AG04449 (cell line): ENCODE data around the gene GRAMD4.

Source experiments
- CTCF ChIA-PET: fragments of 350-600 bp; formaldehyde crosslinking; extraction: SDS; loops from one replicate; lab custom pipeline; 2021; ENCODE audit warnings: antibody characterized with exemption; lab: Yijun Ruan, JAX
- POLR2A ChIA-PET: fragments of 400-600, 350-600 bp; formaldehyde crosslinking; extraction: SDS; loops from one replicate; lab custom pipeline; 2020; ENCODE audit warnings: antibody characterized with exemption, inconsistent platforms; lab: Yijun Ruan, JAX
- DNase-seq: peaks from one replicate; pipeline ENCODE4 v3.0.0-alpha.2; 2010; ENCODE audit warnings: low read depth, low spot score
- H3K4me3 ChIP-seq: 2 replicates; pipeline ENCODE4 v1.5.1; 2011; ENCODE audit warnings: low read depth, mild to moderate bottlenecking, control low read depth, low read length
- TF ChIP-seq, protein P1 (sequence below): IDR thresholded peaks from one replicate; pipeline ENCODE4 v1.5.1; 2011; ENCODE audit warnings: mild to moderate bottlenecking, moderate library complexity, low read length, control low read depth, inconsistent platforms; ENCODE audit not compliant: insufficient read depth; ENCODE audit errors: missing control alignments

GRAMD4 gene

DNA sequence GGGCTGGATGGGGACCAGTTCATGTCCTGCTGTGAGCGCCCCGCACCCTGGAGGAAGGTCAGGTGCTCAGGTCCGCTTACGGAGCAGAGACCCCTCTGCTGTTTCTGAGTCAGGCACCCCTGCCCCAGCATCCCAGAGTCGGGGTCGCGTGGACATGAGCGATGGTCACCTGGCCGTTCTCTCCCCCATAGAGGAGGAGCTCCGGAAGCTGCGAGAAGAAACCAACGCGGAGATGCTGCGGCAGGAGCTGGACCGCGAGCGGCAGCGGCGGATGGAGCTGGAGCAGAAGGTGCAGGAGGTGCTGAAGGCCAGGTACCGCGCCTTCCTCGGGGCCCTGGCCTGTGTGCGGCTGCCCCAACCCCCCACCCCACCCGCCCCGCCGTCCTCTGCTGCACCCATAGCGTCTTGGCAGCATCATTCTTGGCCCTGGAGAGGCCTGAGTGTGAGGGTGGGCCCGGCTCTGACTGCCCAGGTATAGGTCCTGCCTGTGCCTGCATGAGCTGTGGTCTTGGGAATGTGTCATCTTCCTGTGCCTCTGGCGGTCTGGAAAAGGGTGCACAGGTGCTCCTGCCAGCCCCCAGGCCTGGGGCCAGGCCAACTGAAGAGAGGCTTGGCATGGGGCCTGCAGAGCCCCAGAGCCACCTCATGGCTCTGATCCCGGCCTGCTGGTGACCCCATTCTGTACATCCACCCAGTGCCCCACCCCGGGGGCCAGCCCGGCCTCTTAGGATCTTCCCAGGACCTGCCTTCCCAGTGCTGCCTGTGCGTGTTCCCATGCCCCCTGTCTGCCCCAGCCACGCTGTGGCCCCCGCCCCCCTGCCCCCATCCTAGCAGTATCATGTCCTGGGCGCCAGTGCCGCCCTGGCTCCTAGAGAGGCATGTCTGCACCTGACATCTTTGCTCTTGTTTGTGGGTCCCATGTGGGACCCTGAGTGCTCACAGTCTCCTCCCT, 38.1 kb downstream of the GRAMD4 start:
- ChIA-PET CTCF (no interaction called here), POLR2A (no interaction called here)
- no peak for DNase-seq
- TF ChIP-seq, protein P1, sequence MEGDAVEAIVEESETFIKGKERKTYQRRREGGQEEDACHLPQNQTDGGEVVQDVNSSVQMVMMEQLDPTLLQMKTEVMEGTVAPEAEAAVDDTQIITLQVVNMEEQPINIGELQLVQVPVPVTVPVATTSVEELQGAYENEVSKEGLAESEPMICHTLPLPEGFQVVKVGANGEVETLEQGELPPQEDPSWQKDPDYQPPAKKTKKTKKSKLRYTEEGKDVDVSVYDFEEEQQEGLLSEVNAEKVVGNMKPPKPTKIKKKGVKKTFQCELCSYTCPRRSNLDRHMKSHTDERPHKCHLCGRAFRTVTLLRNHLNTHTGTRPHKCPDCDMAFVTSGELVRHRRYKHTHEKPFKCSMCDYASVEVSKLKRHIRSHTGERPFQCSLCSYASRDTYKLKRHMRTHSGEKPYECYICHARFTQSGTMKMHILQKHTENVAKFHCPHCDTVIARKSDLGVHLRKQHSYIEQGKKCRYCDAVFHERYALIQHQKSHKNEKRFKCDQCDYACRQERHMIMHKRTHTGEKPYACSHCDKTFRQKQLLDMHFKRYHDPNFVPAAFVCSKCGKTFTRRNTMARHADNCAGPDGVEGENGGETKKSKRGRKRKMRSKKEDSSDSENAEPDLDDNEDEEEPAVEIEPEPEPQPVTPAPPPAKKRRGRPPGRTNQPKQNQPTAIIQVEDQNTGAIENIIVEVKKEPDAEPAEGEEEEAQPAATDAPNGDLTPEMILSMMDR = no peak
- no peak overlapping the region for H3K4me3 ChIP-seq

DNA sequence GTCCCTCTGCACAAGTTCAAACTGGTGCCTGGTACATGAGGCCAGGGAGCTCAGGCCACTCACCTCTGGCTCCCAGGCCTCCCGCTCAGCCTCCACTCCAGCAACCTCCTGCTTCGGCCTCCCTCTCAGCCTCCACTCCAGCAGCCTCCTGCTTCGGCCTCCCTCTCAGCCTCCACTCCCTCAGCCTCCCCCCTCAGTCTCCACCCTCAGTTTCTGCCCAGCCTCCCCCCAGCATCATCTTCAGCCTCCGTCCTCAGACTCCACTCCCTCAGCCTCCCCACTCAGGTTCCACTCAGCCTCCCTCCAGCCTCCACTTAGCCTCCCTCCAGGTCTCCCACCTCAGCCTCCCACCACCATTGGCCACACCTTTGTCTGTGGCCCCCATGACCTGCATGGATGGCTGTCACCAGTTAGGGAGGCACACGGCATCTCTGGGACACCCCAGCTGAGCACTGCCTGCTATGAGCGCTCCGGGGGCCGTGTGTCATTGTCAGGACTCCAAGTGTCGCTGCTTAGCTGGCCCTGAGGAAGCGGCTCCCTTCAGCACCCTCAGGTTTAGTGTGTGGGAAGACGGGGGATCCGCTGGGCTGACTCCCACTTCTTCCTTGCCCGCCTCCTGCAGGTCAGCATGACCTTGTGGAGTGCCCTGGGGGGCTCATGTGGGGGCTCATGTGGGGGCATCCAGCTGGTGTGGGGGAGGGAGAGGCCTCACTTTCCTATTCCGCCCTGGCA, 39.0 kb downstream of the GRAMD4 start:
- TF ChIP-seq, protein P1 = no peak
- POLR2A ChIA-PET = no interaction called here
- no peak for DNase-seq
- H3K4me3 ChIP-seq = no peak overlapping the region
- CTCF ChIA-PET = no interaction called here

DNA sequence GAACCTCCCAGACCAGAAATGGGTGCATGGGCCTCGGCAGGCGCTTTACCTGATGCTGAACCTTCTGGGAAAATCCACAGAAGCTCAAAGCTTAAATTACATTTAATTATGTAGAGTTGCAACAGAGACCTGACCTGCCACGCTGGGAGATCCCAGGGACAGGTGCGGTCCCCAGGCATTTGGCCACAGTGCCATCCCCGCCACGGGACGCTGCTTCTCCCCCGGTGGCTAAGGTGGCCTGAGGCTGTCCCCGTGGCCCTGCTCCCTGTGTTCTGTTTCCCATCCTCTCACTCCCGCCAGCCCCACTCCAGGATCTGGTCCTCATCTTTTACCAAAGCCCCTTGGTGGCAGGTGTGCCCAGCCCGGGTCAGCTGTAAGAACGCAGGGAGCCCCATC, 39.6 kb downstream of the GRAMD4 start:
- no peak overlapping the region for H3K4me3 ChIP-seq
- TF ChIP-seq, protein P1 = no peak
- no peak for DNase-seq
- POLR2A ChIA-PET = no interaction called here
- CTCF ChIA-PET = no interaction called here

DNA sequence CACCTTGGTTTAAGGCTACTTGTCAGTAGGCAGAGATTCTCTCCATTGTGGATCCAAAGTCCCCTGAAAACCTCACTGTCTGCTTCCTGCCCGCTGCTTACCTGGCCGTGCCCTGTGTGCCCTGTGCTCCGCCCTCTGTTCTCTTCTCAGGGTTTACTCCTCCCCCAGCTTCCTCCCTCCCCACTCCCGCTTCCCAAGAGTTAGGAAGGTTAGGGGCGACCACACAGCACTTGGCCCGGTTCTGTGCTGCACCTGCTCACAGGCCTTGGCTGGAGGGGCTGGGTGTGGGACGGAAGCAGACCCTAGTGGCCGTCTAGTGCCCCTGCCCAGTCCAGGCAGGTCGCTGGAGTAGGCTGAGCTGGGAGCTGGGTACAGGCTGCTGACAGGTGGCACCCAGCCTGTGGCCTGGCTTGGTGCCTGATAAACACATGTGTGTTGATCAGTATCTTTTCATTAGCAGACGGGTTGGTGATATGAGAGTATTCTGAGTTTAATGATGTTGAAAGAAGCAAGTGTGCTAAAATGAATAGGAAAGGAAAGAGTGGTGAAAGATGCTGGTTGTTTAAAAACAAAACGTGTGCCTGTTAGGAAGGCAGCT, 40.5 kb downstream of the GRAMD4 start:
- DNase-seq = no peak
- POLR2A ChIA-PET = no interaction called here
- TF ChIP-seq, protein P1 = no peak
- CTCF ChIA-PET = no interaction called here
- H3K4me3 ChIP-seq = no peak overlapping the region

DNA sequence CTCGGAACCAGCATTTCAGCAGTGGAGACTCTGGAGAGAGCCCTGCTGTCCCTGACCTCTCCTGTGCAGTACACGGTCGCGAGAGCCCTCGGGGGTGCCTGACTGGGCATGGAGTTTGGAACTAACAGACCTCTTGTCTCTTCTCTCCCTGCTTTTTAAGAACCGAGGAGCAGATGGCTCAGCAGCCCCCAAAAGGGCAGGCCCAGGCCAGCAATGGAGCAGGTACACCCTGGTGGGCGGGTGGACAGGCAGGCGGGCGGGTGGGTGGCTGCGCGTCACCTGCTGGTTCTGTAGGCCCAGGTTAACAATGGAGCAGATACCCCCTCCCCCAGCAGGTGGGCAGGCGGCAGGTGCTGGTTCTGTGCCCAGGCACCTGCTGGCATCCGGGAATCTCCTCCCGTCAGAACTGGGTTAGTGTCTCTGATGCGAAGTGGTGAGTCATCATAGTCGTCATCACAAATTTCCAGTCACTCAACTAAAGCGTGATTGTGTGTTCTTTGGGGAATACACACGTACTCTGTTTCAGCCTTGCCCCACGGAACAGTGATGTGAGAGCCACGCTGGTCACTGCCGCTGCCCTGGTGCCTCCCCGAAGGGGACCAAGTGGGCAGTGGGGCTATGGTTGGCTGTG, 41.1 kb downstream of the GRAMD4 start:
- no peak overlapping the region for H3K4me3 ChIP-seq
- POLR2A ChIA-PET = no interaction called here
- CTCF ChIA-PET = no interaction called here
- TF ChIP-seq, protein P1 = no peak
- DNase-seq = no peak
